Upper lobe of right lung (tissue), 1 donor: Measurements from ENCODE around the gene DNAJC1. TPM values are rescaled to one million over a fixed set of nuclear protein-coding genes. Genes with fewer than 3 reads are reported as not detected.

Experiments
- ATAC-seq: fragments of 200-7000 bp; cut with Tn5 transposase; one replicate; pipeline ENCODE4 v1.9.1; 2020; ENCODE audit warnings: mild to moderate bottlenecking, moderate library complexity
- DNase-seq: peaks from one replicate; pipeline ENCODE4 v3.0.0-alpha.2; 2020
- H3K27ac ChIP-seq: fragments of 200-600 bp; one replicate; pipeline ENCODE4 v1.8.0; 2022
- H3K27me3 ChIP-seq: fragments of 200-600 bp; one replicate; pipeline ENCODE4 v1.8.0; 2022; ENCODE audit warnings: mild to moderate bottlenecking
- H3K36me3 ChIP-seq: fragments of 200-600 bp; one replicate; pipeline ENCODE4 v1.8.0; 2022
- H3K4me1 ChIP-seq: fragments of 200-600 bp; one replicate; pipeline ENCODE4 v1.8.0; 2022
- H3K4me3 ChIP-seq: fragments of 200-600 bp; one replicate; pipeline ENCODE4 v1.8.0; 2022; ENCODE audit warnings: mild to moderate bottlenecking
- H3K9me3 ChIP-seq: fragments of 200-600 bp; one replicate; pipeline ENCODE4 v1.8.0; 2022
- CTCF ChIP-seq: fragments of 200-600 bp; IDR thresholded peaks from one replicate; pipeline ENCODE4 v1.8.0; 2022; ENCODE audit warnings: antibody characterized with exemption
- intact Hi-C: fragments of 100-400 bp; cut with DNase I; formaldehyde crosslinking; loops from one replicate; pipeline ENCODE4 v1.11.0; 2022
- total RNA-seq: library from RNA; stranded (reverse); fragmentation: NEBNext Ultra II Directional; extraction: Animal tissue kit (Norgen Biotek cat#: 25700); gene quantifications from one replicate; pipeline ENCODE4 v1.2.1, GENCODE V29; 2021
- donor health status: DM: no; HTN: yes; CAD: no; lungs with severe emphysema.

DNAJC1 gene
- total RNA-seq, 1 donor from 2014 or later, result 32.7 TPM

DNA sequence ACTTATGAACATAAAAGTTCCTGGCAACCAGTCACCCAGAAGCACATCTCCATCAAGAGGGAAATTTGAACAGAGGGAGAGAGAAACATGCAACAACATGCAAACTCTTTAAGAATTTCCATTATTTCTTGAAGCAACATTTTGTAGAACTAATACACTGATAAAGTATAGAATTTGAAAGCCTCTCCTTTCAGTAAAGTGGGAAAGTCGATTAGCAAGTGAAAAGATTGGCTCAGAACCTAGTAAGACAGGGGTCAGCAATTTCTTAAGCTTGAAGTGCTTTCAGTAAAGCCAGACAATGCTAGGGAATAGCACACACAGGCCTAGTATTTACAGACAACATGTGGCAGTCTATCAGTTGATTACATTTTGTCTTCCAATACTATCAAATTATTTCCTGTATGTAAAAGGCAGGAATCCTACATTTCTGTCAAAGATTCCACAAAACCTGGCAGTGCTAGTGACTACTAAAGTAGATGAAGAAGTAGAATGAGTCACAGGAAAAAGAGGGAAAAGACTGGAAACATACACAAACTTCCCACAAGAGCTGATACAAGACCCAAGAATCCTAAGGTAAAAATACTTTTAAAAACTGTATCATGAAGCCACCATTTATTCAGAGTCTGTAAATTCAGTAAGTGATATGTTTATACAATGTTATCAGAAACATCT, 25.2 kb downstream of the DNAJC1 start:
- H3K36me3 ChIP-seq, result no peaks in the 10 kb centered on the region
- intact Hi-C loops, result no loop called here
- H3K4me3 ChIP-seq, result no peak overlapping the region
- no peak overlapping the region for H3K27ac ChIP-seq
- ATAC-seq (no peak), DNase-seq (no peak)
- peaks cover 23% of the 10 kb centered on the region for H3K4me1 ChIP-seq
- TF ChIP-seq CTCF, result no peak
- no peaks in the 10 kb centered on the region for H3K9me3 ChIP-seq
- no peaks in the 10 kb centered on the region for H3K27me3 ChIP-seq

DNA sequence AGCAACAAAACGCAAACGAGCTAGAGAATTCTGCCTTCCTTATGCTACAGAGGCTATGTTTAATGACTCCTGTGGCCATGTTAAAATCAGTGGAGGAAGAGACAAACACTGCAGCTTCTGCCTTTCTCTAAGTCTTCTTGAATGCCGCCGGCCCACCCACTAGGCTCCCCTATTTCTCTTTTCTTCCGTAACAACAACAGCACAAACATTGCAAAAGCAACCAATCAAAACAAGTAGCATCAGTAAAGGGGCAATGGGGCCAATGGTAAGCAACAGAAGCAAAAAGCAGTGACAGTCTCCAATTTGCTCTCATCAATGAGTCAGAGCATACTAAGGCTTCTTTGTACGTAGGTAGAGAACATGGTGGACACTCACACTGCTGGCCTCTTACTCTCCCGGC, 26.8 kb downstream of the DNAJC1 start:
- DNase-seq (no peak), ATAC-seq (no peak)
- intact Hi-C loops, result no loop called here
- H3K27ac ChIP-seq, result no peak overlapping the region
- H3K36me3 ChIP-seq, result no peaks in the 10 kb centered on the region
- TF ChIP-seq CTCF, result no peak
- H3K4me3 ChIP-seq, result no peak overlapping the region
- H3K27me3 ChIP-seq, result no peaks in the 10 kb centered on the region
- H3K9me3 ChIP-seq, result no peaks in the 10 kb centered on the region
- peaks cover 23% of the 10 kb centered on the region for H3K4me1 ChIP-seq

DNA sequence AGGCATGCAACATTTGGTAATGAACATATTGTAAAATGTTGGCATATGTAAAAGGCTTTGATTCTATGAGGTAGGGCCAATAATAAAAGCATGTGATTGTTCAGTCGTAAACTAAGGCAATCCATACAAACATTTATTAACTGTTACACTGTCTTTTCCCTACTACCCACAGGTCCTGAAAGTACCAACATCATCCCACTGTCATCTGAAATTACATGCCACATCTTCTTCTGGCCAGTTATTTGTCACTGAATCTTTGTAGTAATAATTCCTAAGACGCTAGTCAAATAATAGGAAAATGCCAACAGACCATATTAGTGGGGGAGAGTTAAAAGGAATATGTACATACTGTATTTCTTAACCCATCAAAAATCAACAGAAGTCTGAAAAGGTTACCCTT, 27.2 kb downstream of the DNAJC1 start:
- TF ChIP-seq CTCF, result no peak
- Histone ChIP-seq H3K27ac (no peak overlapping the region), H3K4me1 (peaks cover 23% of the 10 kb centered on the region), H3K27me3 (no peaks in the 10 kb centered on the region), H3K36me3 (no peaks in the 10 kb centered on the region), H3K4me3 (no peak overlapping the region), H3K9me3 (no peaks in the 10 kb centered on the region)
- intact Hi-C loops, result no loop called here
- ATAC-seq, result no peak
- DNase-seq, result no peak

DNA sequence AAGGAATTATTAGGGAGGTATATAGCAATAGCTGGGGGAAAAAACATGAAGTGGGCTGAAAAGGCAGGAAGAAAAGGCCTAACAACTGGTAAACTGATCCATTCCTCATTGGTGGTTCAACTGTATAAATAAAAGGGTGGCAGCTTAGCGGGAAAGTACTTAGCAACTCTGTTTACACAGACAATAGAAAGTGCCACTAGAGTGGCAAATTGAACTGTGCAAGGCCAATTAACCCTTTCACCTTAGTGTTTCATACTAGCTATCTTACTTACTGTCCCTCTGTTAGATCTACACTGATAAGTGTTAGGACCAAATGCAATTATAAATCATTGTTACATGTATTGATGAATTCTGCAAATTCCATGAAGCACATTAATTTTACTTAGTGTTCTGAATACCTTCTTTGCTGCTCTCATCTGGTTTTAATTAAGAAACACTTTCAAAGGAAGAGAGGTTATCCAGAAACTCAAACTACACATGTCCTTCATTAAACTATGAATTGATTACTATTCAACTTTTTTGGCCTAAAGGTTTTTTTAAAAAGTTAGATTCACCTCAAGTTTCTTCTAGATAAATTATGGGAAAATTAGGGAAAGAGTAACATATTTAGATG, 28.0 kb downstream of the DNAJC1 start:
- no peaks in the 10 kb centered on the region for H3K27me3 ChIP-seq
- peak; percentile 50 for ATAC-seq
- DNase-seq, result no peak

DNA sequence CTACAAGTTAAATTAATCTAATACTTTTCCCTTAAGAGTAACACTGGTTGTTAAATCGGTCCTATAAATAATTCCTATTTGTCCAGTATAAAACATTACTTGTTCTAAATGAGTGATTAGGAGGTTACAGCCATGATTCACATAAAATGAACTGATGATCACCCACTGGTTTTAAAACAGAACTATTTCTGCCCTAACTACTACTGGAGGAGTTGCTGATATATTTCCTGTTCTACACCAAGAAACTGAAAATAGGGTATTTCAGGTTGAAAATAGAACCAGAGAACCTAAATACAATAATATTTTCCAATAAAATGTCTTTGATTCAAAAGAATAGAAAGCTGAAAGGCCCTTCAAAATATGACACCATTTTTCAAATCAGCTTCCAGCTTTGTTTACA, 30.9 kb downstream of the DNAJC1 start:
- no peak overlapping the region for H3K4me3 ChIP-seq
- ATAC-seq (no peak), DNase-seq (no peak)
- no peaks in the 10 kb centered on the region for H3K36me3 ChIP-seq
- no peak overlapping the region for H3K27ac ChIP-seq
- intact Hi-C loops, result no loop called here
- TF ChIP-seq CTCF, result no peak
- no peaks in the 10 kb centered on the region for H3K27me3 ChIP-seq
- peaks cover 16% of the 10 kb centered on the region for H3K4me1 ChIP-seq
- no peaks in the 10 kb centered on the region for H3K9me3 ChIP-seq

More for the DNA sequence above, 28.0 kb downstream of the DNAJC1 start:
- peaks cover 23% of the 10 kb centered on the region for H3K4me1 ChIP-seq
- intact Hi-C loops, result no loop called here
- no peak overlapping the region for H3K27ac ChIP-seq
- TF ChIP-seq CTCF, result no peak
- H3K9me3 ChIP-seq, result no peaks in the 10 kb centered on the region
- H3K36me3 ChIP-seq, result no peaks in the 10 kb centered on the region
- H3K4me3 ChIP-seq, result no peak overlapping the region
